Glomerular endothelial cell (primary cell): ENCODE measurements around the gene FOXP4. TPM values are rescaled to one million over a fixed set of nuclear protein-coding genes. Genes with fewer than 3 reads are reported as not detected.
"Not testable (repeated sequence)": the region's sequence is repeated elsewhere in the genome, so short reads cannot be mapped to it uniquely, and the experiment has no call there.

Source experiments
- DNase-seq: peaks from one replicate; pipeline ENCODE4 v3.0.0-alpha.2; 2011; ENCODE audit warnings: low read depth, low spot score; ENCODE audit errors: extremely low read depth
- total RNA-seq: library from RNA; depleted of rRNA; stranded (reverse); fragments of >200 nt; gene quantifications from 2 replicates; pipeline ENCODE4 v1.2.3, GENCODE V29; 2015

FOXP4 gene
- total RNA-seq, 1 donor from 2014 or later: 10.7 TPM

GRCh38 chr6:41597246-41598000, 51.2 kb downstream of the FOXP4 start:
- DNase-seq: no peak

DNA sequence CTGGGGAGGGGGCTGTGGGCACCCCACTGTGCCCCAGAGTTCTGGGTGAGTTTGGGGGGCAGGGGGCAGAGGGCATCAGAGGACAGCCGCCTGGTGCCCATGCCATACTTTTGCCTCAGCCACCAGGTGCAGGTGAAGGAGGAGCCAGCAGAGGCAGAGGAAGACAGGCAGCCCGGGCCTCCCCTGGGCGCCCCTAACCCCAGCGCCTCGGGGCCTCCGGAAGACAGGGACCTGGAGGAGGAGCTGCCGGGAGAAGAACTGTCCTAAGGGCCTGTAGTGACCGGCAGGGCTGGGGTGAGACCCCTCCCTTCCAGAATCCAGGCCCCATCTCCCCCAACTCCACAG, 52.5 kb downstream of the FOXP4 start:
- no peak for DNase-seq

DNA sequence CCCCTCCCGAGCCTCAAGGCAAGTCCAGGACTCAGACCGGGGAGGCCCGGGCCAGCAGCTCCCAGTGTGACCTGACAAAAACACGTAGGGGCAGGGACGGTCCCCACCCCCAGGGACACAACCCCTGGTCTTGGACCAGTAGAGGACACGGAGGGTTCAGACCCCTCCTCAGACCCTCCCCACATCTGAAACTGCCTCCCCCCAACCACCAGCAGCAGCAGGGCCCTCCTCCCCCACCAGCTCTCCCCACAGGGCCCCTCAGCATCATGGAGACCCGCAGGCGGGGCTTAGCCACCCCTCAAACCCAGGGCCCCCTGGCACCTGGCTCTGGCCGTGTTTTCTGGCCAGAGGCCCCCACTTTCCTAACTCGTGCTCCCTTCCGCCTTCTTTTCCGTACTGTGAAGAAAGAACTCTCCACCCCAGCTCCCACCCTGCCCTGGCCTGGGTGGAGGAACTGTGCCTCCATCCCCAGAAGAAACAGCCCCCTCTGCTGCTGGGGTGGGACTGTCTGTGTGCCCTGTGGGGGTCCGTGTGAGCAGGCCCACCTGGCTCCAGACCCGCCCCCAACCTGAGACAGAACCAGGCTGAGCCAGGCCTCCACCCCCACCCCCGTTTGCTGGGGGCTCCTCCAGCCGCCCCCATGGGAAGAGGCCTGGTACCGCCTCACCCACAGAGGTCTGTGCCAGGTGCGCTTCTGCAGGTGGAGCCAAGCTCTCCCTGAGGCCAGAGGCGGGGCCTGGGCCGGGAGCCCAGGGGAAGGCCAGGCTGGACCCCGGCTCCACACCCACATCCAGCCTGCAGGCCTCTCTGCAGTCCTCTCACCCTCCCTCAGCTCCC, 53.1 kb downstream of the FOXP4 start:
- no peak for DNase-seq

DNA sequence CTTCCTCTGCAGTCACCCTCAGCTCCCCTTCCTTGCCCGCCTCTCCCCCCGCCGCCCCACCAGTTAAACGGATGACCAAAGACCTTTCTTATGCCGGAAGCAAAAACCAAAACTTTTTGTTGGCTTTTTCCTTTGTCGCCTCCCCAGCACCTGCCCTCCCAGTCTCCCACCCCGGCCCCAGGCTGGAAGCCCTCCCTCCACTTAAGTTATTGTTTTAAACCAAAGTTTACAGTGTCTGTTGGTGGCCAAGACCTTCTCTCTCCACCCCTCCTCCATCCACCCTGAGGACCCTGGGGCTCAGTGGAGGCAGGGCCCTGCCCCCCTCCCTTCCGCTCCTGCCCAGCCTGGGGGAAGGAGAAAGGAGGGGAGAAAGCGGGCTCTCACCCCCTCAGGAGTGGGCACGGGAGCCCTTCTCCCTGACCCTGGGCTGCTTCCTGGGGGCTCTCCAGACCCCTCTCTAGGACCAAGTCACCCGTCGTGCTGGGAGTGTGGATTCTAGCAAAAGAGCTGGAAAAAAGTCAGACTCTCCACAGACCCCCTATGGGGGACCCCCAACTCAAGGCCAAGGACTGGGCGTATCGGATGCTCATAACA, 53.8 kb downstream of the FOXP4 start:
- DNase-seq: no peak

DNA sequence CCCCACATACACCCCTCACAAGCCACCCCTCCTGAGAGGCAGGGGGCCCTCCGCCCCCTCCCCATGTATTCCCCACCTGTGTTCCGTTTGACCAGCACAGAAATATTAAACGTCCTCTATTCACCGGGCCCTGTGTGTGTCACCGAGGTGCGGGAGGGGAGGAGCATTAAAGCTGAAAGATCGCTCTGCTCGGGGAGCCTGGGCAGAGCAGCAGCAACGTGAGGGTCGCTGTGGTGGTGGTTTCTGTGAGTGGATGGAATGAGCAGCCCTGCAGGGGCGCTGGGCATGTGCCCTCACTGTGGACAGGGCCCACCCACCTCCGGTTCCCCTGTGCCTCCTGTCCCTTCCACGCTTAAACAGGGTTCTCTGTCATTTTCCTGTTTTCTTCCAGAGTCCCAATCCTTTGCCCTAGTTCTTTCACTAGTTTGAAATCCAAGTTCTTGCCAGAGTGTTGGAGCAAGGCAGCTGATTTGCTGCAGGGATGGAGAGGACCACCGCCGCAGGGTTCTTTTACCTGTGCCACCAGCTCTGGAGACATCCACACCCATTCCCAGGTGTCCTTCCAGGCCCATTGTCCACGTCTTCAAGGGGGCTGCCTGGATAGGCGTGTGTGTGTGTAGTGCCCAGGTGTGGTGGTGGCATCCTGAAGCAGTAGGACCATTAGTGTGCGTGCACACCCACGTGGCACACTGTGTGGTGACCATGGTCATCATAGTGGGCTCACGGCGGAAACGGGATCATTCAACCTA, 54.5 kb downstream of the FOXP4 start:
- no peak for DNase-seq

DNA sequence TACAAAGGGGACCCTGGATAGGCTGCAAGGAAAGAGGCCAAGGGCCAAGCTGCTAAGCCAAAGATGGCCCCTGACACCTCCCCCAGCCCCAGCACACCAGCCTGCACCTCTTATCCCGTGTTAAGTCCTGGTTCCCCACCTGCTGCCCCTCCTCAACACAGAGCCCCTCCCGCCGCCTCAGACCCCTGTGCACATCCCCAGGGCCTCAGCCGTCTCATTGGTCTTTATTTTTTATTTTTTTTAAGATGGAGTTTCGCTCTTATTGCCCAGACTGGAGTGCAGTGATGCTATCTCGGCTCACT, 55.0 kb downstream of the FOXP4 start:
- DNase-seq: no peak

DNA sequence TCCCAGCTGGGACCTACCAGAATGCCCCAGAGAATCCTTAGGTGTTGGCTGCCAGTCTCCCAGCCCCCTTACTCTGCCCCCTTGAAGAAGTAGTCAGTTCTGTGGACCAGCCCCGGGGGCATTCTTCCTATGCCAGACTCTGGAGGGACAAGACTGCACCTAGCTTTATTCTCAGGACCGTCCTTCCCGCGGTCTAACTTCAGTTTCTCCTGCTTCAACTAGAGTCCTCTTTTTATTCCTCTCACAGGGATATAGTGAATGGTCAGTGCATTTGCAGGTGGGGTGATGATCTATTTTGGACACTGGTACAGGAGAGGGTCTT, 56.2 kb downstream of the FOXP4 start:
- DNase-seq: no peak

- no peak for DNase-seq
These were observed 56.9 kb downstream of the FOXP4 start for GRCh38 chr6:41602864-41603608.

DNA sequence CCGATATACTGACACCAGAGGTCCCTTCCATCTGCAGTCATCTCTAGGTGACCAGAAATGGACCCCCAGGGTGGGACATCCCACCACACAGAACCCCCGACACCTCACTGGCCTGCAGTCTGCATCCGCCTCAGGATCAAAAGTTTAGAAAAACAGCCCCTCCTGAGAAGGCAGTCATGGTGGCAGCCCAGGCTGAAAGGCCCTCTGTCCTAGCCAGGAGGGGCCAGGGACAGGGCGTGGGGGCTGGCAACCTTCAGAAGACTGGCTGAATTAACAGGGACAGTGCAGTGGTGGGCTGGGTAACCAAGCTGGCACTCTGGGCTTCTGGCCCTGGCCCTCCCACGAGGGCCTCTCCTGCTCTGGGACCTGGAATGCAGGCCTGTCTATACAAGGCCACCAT, 57.8 kb downstream of the FOXP4 start:
- DNase-seq: no peak

DNA sequence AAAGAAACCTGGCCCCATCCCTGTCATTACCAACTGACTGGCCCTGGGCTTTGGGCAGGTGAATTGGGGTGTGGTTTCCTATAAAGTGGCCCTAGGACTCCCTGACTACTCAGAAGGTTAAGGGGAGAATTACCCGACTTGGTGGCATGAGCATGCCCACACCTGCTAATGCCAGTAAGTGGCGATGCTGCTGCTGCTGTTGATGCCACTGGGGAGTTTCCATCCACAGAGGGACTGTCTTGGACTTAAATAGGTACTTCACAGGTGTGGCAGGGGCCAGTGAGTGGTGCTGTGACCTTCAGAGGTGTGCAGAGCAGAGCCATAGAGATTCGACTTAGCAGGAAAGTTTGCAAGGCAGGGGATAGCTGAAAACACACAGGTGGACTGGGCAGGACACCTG, 59.5 kb downstream of the FOXP4 start:
- no peak for DNase-seq

DNA sequence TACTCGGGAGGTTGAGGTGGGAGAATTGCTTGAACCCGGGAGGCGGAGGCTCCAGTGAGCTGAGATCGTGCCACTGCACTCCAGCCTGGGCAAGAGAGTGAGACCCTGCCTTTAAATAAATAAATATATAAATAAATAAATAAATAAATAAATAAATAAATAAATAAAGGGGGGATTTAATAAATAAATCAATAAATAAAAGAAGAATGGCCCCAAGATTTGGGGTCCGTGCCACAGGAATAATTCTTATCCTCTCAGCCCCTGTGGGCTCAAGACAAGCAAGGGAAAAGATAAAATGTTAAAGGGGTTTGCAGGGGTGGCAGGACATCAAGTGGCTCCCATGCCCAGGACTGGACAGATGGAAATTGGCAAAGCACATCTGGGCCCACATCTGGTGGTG, 60.9 kb downstream of the FOXP4 start:
- no peak for DNase-seq

GRCh38 chr6:41607736-41608135, 61.6 kb downstream of the FOXP4 start:
- no peak for DNase-seq

DNA sequence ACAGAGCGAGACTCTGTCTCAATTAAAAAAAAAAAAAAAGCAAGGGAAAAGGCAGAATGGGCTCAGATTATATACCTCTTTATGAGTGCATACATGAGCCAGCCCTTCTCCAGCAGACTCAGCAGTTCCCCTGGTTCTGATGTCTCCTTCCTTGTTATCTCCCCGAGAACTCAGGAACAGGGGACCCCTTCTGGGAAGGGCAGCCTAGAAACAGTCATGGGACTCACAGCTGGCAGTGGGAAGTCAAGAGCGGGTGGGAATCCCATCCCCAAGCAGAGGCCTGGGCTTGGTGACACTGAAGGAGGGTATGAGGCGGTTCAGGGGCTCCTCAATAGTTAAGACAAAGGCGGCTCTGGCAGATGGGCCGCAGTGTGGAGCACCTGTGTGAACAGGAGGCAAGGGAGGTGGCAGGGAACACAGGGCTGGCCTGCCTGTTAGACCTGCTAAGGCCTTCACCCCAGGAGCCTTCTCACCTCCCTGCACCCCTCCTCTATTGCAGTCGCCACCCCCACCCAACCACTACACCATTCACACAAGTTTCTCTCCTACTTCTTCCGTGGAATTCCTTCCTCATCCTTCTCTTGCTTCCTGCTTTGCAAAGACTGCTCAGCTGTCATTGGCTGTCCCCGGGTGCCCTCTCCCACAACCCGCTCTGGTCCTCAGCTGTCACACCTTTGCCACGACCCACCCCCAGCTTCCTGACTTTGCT, 62.4 kb downstream of the FOXP4 start:
- DNase-seq: no peak

DNA sequence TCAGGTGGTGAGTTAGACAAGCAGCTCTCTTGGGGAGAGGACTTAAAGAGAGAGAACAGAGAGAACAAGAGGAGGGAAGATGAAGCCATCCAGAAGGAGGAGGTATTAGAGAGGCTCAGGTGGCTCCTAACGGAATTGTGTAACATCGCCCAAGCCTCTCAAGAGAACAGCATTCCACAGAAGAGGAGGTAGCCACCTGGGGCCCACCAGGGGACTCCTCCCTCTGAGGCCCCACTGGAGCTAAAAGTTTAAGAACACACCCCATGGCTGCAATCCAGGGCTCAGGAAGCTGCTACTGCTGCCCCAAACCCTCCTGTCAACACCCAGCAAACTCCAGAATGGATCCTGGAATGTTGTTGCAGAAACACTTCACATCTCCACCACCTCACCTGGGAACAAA, 68.5 kb downstream of the FOXP4 start:
- DNase-seq: no peak

- no peak for DNase-seq
These were observed 69.1 kb downstream of the FOXP4 start for GRCh38 chr6:41615311-41615710.

GRCh38 chr6:41618598-41618997, 72.4 kb downstream of the FOXP4 start:
- no peak for DNase-seq

GRCh38 chr6:41619193-41619592, 73.0 kb downstream of the FOXP4 start:
- not testable (repeated sequence) for DNase-seq

- DNase-seq: no peak
These were observed 75.2 kb downstream of the FOXP4 start for GRCh38 chr6:41621367-41621766.

GRCh38 chr6:41621802-41622201, 75.6 kb downstream of the FOXP4 start:
- no peak for DNase-seq
